ENCODE data around the gene PHF24. TPM values are rescaled to one million over a fixed set of nuclear protein-coding genes. Genes with fewer than 3 reads are reported as not detected.
"Not testable (repeated sequence)": the region's sequence is repeated elsewhere in the genome, so short reads cannot be mapped to it uniquely, and the experiment has no call there.

PHF24 gene
- total and polyA plus RNA-seq, 7 donors = under 0.01 to 2.2 (median 0.67) TPM; not detected in 1

- no peaks in the 10 kb centered on the region for H3K9me3 ChIP-seq
- peaks cover 0 to 16% (median 14%) of the 10 kb centered on the region in 4 donors for H3K4me1 ChIP-seq
- no peaks in the 10 kb centered on the region for H3K27me3 ChIP-seq
- H3K36me3 ChIP-seq = peaks cover 3 to 15% (median 9%) of the 10 kb centered on the region in 4 donors
- no peak for TF ChIP-seq EP300 (IDR thresholded peaks at IDR 0.05)
- TF ChIP-seq CTCF (IDR thresholded peaks at IDR 0.05) = no peak
- TF ChIP-seq POLR2AphosphoS5 (IDR thresholded peaks at IDR 0.05) = no peak
- TF ChIP-seq POLR2A (IDR thresholded peaks at IDR 0.05) = no peak
- WGBS, 2 donors = 96 to 97% methylated on average over 2 of the region's 2 CpGs
- no peak overlapping the region for H3K4me3 ChIP-seq
- no peak overlapping the region for H3K27ac ChIP-seq
- intact Hi-C loops (cut with DNase I) = no loop called here
- no peak for DNase-seq
Measured at GRCh38 chr9:35001803-35002502, 43.9 kb downstream of the PHF24 start.

GRCh38 chr9:35002623-35003022, 44.5 kb downstream of the PHF24 start:
- intact Hi-C loops (cut with DNase I) = no loop called here
- Histone ChIP-seq H3K4me3 (no peak overlapping the region), H3K27ac (no peak overlapping the region), H3K9me3 (no peaks in the 10 kb centered on the region), H3K27me3 (no peaks in the 10 kb centered on the region), H3K36me3 (peaks cover 0 to 8% (median 2%) of the 10 kb centered on the region in 4 donors), H3K4me1 (peaks cover 0 to 10% (median 8%) of the 10 kb centered on the region in 4 donors)
- DNase-seq = no peak
- TF ChIP-seq POLR2AphosphoS5 (IDR thresholded peaks at IDR 0.05) (no peak), EP300 (IDR thresholded peaks at IDR 0.05) (no peak), CTCF (IDR thresholded peaks at IDR 0.05) (no peak), POLR2A (IDR thresholded peaks at IDR 0.05) (no peak)

- H3K27me3 ChIP-seq; DNase-seq; H3K4me3 ChIP-seq; H3K27ac ChIP-seq; H3K9me3 ChIP-seq; H3K4me1 ChIP-seq; intact Hi-C loops (cut with DNase I); H3K36me3 ChIP-seq: not testable (repeated sequence)
- 87 to 92% methylated on average over 14 of the region's 14 CpGs for WGBS, 2 donors
Measured at GRCh38 chr9:35004299-35004698, 46.2 kb downstream of the PHF24 start.

GRCh38 chr9:35010351-35010958, 52.4 kb downstream of the PHF24 start:
- H3K27ac ChIP-seq = no peak overlapping the region
- DNase-seq = no peak
- H3K4me3 ChIP-seq = no peak overlapping the region
- peaks cover 4 to 5% (median 4%) of the 10 kb centered on the region in 4 donors for H3K9me3 ChIP-seq
- intact Hi-C loops (cut with DNase I) = no loop called here
- no peaks in the 10 kb centered on the region for H3K27me3 ChIP-seq
- WGBS, 2 donors = 93 to 95% methylated on average over 3 of the region's 3 CpGs
- H3K4me1 ChIP-seq = no peaks in the 10 kb centered on the region
- peaks cover 3 to 49% (median 10%) of the 10 kb centered on the region in 4 donors for H3K36me3 ChIP-seq
- TF ChIP-seq POLR2A (IDR thresholded peaks at IDR 0.05) = no peak
- TF ChIP-seq EP300 (IDR thresholded peaks at IDR 0.05) = no peak
- TF ChIP-seq CTCF (IDR thresholded peaks at IDR 0.05) = no peak
- no peak for TF ChIP-seq POLR2AphosphoS5 (IDR thresholded peaks at IDR 0.05)

GRCh38 chr9:35014517-35014916, 56.4 kb downstream of the PHF24 start:
- intact Hi-C loops (cut with DNase I) = no loop called here
- peaks cover 4 to 5% (median 4%) of the 10 kb centered on the region in 4 donors for H3K9me3 ChIP-seq
- DNase-seq = no peak
- no peaks in the 10 kb centered on the region for H3K27me3 ChIP-seq
- H3K4me1 ChIP-seq = no peaks in the 10 kb centered on the region
- no peak overlapping the region for H3K27ac ChIP-seq
- H3K4me3 ChIP-seq = no peak overlapping the region
- 73 to 81% methylated on average over 2 of the region's 2 CpGs for WGBS, 2 donors
- peaks cover under 1 to 44% (median 10%) of the 10 kb centered on the region in 4 donors for H3K36me3 ChIP-seq
- TF ChIP-seq POLR2A (IDR thresholded peaks at IDR 0.05) (no peak), EP300 (IDR thresholded peaks at IDR 0.05) (no peak), POLR2AphosphoS5 (IDR thresholded peaks at IDR 0.05) (no peak), CTCF (IDR thresholded peaks at IDR 0.05) (no peak)

GRCh38 chr9:35023443-35023842, 65.4 kb downstream of the PHF24 start:
- not testable (repeated sequence) for DNase-seq
- 37 to 80% methylated on average over 5 of the region's 5 CpGs for WGBS, 2 donors

More at GRCh38 chr9:35023443-35023842, 65.4 kb downstream of the PHF24 start:
- H3K4me1 ChIP-seq; H3K4me3 ChIP-seq; H3K27me3 ChIP-seq; H3K9me3 ChIP-seq; intact Hi-C loops (cut with DNase I); H3K27ac ChIP-seq: not testable (repeated sequence)
- H3K36me3 ChIP-seq = peaks cover 0 to 31% (median 0%) of the 10 kb centered on the region in 4 donors

Measured in sigmoid colon (tissue), 7 donors.